SK-N-SH (cell line): Measurements from ENCODE around the gene TACR2.

Experiments
- EP300 ChIP-seq, 2 experiments: IDR thresholded peaks; 2 replicates each; pipeline versions ENCODE4 v1.4.0 to v1.6.1; 2012; ENCODE audit warnings: borderline replicate concordance in 1 of 2, low read depth in 1 of 2, low read length in 1 of 2
- FOXM1 ChIP-seq: IDR thresholded peaks from 2 replicates; pipeline ENCODE4 v1.4.0; 2012; ENCODE audit warnings: low read depth, mild to moderate bottlenecking
- GABPA ChIP-seq: IDR thresholded peaks from 2 replicates; pipeline ENCODE4 v1.4.0; 2012; ENCODE audit warnings: low read depth, mild to moderate bottlenecking
- JUND ChIP-seq: IDR thresholded peaks from 2 replicates; pipeline ENCODE4 v1.4.0; 2012
- MAX ChIP-seq: IDR thresholded peaks from 2 replicates; pipeline ENCODE4 v1.4.0; 2012; ENCODE audit warnings: low read depth
- POLR2AphosphoS5 ChIP-seq: IDR thresholded peaks from 2 replicates; pipeline ENCODE4 v1.6.1; 2012; ENCODE audit warnings: low read depth, low read length
- RCOR1 ChIP-seq: fragments of 150-350 bp; IDR thresholded peaks from 2 replicates; pipeline ENCODE4 v1.6.1; 2017; ENCODE audit warnings: antibody characterized with exemption, low read length
- RFX5 ChIP-seq: IDR thresholded peaks from 2 replicates; pipeline ENCODE4 v1.6.1; 2012; ENCODE audit warnings: mild to moderate bottlenecking, improper control_type of control experiment, low read length
- SIN3A ChIP-seq: IDR thresholded peaks from 2 replicates; pipeline ENCODE4 v1.6.1; 2012; ENCODE audit warnings: low read depth, mild to moderate bottlenecking, low read length, moderate library complexity, borderline replicate concordance
- TAF1 ChIP-seq: IDR thresholded peaks from 2 replicates; pipeline ENCODE4 v1.6.1; 2012; ENCODE audit warnings: low read depth, mild to moderate bottlenecking, low read length, moderate library complexity, borderline replicate concordance
- TF ChIP-seq, protein P1 (sequence below): fragments of 200-600 bp; sonication (generic); IDR thresholded peaks from 2 replicates; pipeline ENCODE4 v1.6.1; 2017; ENCODE audit warnings: antibody characterized with exemption, mild to moderate bottlenecking, moderate library complexity

GRCh38 chr10:69382382-69383117 is 34.2 kb downstream of the TACR2 start:
- TF ChIP-seq, protein P1, sequence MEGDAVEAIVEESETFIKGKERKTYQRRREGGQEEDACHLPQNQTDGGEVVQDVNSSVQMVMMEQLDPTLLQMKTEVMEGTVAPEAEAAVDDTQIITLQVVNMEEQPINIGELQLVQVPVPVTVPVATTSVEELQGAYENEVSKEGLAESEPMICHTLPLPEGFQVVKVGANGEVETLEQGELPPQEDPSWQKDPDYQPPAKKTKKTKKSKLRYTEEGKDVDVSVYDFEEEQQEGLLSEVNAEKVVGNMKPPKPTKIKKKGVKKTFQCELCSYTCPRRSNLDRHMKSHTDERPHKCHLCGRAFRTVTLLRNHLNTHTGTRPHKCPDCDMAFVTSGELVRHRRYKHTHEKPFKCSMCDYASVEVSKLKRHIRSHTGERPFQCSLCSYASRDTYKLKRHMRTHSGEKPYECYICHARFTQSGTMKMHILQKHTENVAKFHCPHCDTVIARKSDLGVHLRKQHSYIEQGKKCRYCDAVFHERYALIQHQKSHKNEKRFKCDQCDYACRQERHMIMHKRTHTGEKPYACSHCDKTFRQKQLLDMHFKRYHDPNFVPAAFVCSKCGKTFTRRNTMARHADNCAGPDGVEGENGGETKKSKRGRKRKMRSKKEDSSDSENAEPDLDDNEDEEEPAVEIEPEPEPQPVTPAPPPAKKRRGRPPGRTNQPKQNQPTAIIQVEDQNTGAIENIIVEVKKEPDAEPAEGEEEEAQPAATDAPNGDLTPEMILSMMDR: no peak
- TF ChIP-seq SIN3A: no peak
- TF ChIP-seq TAF1: no peak
- TF ChIP-seq POLR2AphosphoS5: peak; percentile 32; the same call in 1 of the 2 replicates
- TF ChIP-seq FOXM1: no peak
- peak; percentile 78 for TF ChIP-seq JUND
- TF ChIP-seq MAX: peak; percentile 77
- no peak for TF ChIP-seq RCOR1
- TF ChIP-seq GABPA: no peak
- peak in 1 of 2 experiments; percentile 71; a peak in 1 of 4 replicates for TF ChIP-seq EP300 (IDR thresholded peaks at IDR 0.05; ENCODE audit: borderline replicate concordance in 1 of 2, low read depth in 1 of 2, low read length in 1 of 2)
- TF ChIP-seq RFX5: no peak
